ENCODE measurements around the gene NKTR. TPM values are rescaled to one million over a fixed set of nuclear protein-coding genes. Genes with fewer than 3 reads are reported as not detected.

NKTR gene
- total and polyA plus RNA-seq, 2 of the 13 experiments (the other 11 are each of a cell fraction or from before 2014, with no cell fraction given) = 41.3 to 59.6 TPM

GRCh38 chr3:42662037-42662812 is 61.7 kb downstream of the NKTR start:
- DNase-seq (ENCODE audit: low spot score) = no peak

More at GRCh38 chr3:42662037-42662812, 61.7 kb downstream of the NKTR start:
- TF ChIP-seq ATF7 (IDR thresholded peaks at IDR 0.05) (no peak), ATF7 (CRISPR knock-in tag; IDR thresholded peaks at IDR 0.05) (no peak), ARNTL (CRISPR knock-in tag; IDR thresholded peaks at IDR 0.05) (no peak), REPIN1 (CRISPR knock-in tag; IDR thresholded peaks at IDR 0.05; ENCODE audit: borderline replicate concordance, low read depth) (no peak), CHD2 (IDR thresholded peaks at IDR 0.05; ENCODE audit: low read depth, low read length) (no peak), FUBP1 (CRISPR knock-in tag; IDR thresholded peaks at IDR 0.05; ENCODE audit: borderline replicate concordance) (no peak), NKX3-1 (CRISPR knock-in tag; IDR thresholded peaks at IDR 0.05) (no peak), GATA4 (IDR thresholded peaks at IDR 0.05; ENCODE audit: borderline replicate concordance, low read depth) (no peak), ZNF275 (CRISPR knock-in tag; IDR thresholded peaks at IDR 0.05; ENCODE audit: borderline replicate concordance) (no peak), FOXJ3 (CRISPR knock-in tag; IDR thresholded peaks at IDR 0.05; ENCODE audit: borderline replicate concordance) (no peak), TOE1 (CRISPR knock-in tag; IDR thresholded peaks at IDR 0.05) (no peak), THAP8 (CRISPR knock-in tag; IDR thresholded peaks at IDR 0.05; ENCODE audit: borderline replicate concordance) (no peak), NPAS2 (CRISPR knock-in tag; IDR thresholded peaks at IDR 0.05; ENCODE audit: borderline replicate concordance) (no peak), ZNF33B (CRISPR knock-in tag; IDR thresholded peaks at IDR 0.05) (no peak), CHD4 (IDR thresholded peaks at IDR 0.05; ENCODE audit: borderline replicate concordance, low read length) (no peak), MZF1 (CRISPR knock-in tag; IDR thresholded peaks at IDR 0.05; ENCODE audit: borderline replicate concordance) (no peak), ZNF382 (CRISPR knock-in tag; IDR thresholded peaks at IDR 0.05; ENCODE audit: borderline replicate concordance) (no peak)
- WGBS (ENCODE audit: low lambda C conversion rate) = 78% methylated on average over 4 of the region's 7 CpGs
- Histone ChIP-seq H3K27me3 (ENCODE audit: control insufficient read depth in 1 of 2, insufficient read depth in 2 of 2, low read length in 2 of 2) (no peaks in the 10 kb centered on the region), H3K4me1 (ENCODE audit: insufficient read depth, low read length) (peaks cover 22% of the 10 kb centered on the region), H3K4me3 (replicated peaks in 1 of 3; ENCODE audit: insufficient read depth in 1 of 3, low read depth in 2 of 3, low read length in 3 of 3) (no peak overlapping the region), H2AFZ (ENCODE audit: low read length) (no peak overlapping the region), H3K27ac (ENCODE audit: extremely low read length, insufficient read depth, low read length) (no peak overlapping the region), H3K9ac (ENCODE audit: insufficient read depth, low read depth, low read length) (no peak overlapping the region), H3K36me3 (replicated peaks in 1 of 2; ENCODE audit: control insufficient read depth in 1 of 2, insufficient read depth in 2 of 2, low read length in 2 of 2) (no peaks in the 10 kb centered on the region), H3K4me2 (ENCODE audit: low read depth, low read length) (no peak overlapping the region), H3K9me3 (ENCODE audit: low read length) (no peaks in the 10 kb centered on the region), H4K20me1 (ENCODE audit: insufficient read depth, low read length) (no peaks in the 10 kb centered on the region), H3K79me2 (ENCODE audit: insufficient read depth, low read length) (no peaks in the 10 kb centered on the region)
- CTCF ChIA-PET (ENCODE audit: low intra/inter-chr PET ratio, low total read pairs) = no interaction called here
- FAIRE-seq (no peak), ATAC-seq (no peak)
- POLR2A ChIA-PET = no interaction called here
- intact Hi-C loops (cut with micrococcal nuclease; ENCODE audit: unreplicated experiment) (no loop called here), in situ Hi-C loops (cut with HindIII; ENCODE audit: extremely low pct_ligation_motif_present, low pct_unique_long_range_greater_than_20kb) (no loop called here)
- no TSS peak for BruUV-seq (replicated peaks)
